ENCODE data around the gene AAGAB. TPM values are rescaled to one million over a fixed set of nuclear protein-coding genes. Genes with fewer than 3 reads are reported as not detected.

AAGAB gene
- total RNA-seq, 1 donor from 2014 or later, result 12.4 TPM

GRCh38 chr15:67212684-67213367, 41.6 kb downstream of the AAGAB start:
- DNase-seq (ENCODE audit: low spot score) (no peak), ATAC-seq (no peak)

GRCh38 chr15:67210555-67211168, 43.8 kb downstream of the AAGAB start:
- DNase-seq (ENCODE audit: low spot score), result no peak
- ATAC-seq, result no peak

DNA sequence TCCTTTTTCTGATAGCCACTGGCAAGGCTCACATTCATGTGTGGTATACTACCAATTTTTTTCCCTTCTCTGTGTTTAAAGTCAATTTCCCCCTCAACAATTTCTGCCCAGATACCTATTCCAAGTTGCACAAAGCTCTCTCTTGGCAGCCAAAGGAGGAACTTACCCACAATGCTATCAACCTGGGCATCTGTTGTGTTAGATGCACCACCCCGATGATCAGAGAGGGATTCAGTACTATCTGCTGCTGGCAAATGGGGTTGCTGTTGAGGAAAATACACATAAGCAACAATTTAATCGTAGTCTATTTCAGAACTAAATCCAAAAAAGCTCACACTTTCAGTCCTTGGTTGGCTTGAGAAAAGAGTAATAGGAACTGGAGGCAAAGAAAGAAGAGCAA, 46.1 kb downstream of the AAGAB start:
- ATAC-seq (no peak), DNase-seq (ENCODE audit: low spot score) (no peak)

- ATAC-seq, result no peak
- DNase-seq (ENCODE audit: low spot score), result no peak
Observed at GRCh38 chr15:67207555-67208207, 46.8 kb downstream of the AAGAB start.

DNA sequence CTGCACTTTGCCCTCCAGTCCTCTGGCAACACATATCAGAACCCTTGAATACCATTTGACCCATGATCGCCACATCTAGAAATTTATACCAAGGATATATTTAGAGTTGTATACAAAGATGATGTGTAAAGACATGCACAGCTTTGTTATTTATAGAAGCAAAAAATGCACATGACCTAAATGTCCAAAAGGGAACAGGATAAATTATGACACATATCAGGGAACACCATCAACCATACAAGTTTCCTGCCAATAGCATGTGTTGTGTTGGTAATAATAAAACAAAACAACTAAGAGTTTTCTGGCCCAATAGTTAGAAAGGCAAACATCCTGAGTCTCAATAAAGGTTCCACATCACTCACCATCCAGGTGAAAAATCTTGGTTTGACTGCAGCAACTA, 51.5 kb downstream of the AAGAB start:
- ATAC-seq, result no peak
- no peak for DNase-seq (ENCODE audit: low spot score)

DNA sequence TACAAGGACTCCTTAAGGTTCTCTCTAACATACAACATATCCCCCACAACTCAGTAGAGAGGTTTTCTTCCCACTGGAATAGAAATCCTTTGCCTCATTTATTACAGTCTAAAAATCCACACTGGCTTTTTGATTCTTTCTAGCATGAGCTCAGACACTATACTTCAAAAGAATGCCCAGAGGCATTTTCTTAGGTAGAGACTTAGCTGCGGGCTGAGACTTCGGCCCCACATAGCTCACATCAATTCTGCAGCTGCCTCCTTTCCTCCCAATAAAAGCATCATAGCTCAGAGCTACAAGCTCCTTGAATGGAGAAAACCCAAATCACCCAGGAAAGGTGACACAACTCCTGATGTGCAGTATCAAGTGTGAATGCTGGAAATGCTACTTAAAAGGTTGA, 52.4 kb downstream of the AAGAB start:
- ATAC-seq, result no peak
- DNase-seq (ENCODE audit: low spot score), result no peak

GRCh38 chr15:67201136-67201535, 53.3 kb downstream of the AAGAB start:
- no peak for ATAC-seq
- no peak for DNase-seq (ENCODE audit: low spot score)

DNA sequence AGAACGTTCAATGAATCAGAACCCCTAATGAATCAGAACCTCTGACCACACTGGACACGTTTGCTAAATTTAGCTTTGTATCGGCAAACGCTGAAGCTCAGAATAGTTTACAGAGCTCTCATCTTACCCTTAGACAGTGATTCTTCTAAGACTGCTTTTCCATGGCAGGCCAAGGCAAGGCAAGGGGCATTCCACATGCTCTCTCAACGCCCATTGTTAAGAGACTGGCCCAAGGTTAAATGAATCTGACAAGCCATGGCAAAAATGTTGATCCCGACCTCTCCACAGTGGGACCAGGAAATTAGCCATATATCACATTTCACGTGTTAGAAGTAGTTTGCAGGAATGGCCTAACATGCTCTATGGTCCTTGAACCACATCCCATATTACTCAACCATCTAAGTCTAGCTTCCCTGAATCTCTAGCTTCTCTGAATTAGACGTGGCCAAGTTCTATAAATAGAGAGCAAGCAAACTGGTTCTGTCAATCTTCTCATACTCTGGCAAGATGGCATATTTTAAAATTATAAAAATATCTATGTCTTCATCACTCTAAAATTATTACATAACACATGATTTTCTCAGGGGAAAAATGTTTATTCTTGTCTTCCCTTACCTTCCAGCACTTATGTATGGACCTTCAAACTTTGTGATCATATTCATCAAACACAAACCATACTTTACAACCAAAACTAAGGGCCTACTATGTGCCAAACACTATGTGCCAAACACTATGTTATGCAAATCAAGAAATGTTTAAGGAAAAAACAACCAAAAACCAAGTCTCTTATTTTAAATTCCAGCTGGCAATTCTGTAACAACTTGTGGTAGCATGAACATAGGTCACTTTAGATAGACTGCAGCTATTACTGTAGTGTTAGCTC, 54.3 kb downstream of the AAGAB start:
- ATAC-seq, result no peak

GRCh38 chr15:67199391-67199790, 55.1 kb downstream of the AAGAB start:
- ATAC-seq, result no peak
- no peak for DNase-seq (ENCODE audit: low spot score)

More for the DNA sequence above, 54.3 kb downstream of the AAGAB start:
- no peak for DNase-seq (ENCODE audit: low spot score)

GRCh38 chr15:67198157-67198754, 56.2 kb downstream of the AAGAB start:
- no peak for DNase-seq (ENCODE audit: low spot score)
- ATAC-seq, result no peak

DNA sequence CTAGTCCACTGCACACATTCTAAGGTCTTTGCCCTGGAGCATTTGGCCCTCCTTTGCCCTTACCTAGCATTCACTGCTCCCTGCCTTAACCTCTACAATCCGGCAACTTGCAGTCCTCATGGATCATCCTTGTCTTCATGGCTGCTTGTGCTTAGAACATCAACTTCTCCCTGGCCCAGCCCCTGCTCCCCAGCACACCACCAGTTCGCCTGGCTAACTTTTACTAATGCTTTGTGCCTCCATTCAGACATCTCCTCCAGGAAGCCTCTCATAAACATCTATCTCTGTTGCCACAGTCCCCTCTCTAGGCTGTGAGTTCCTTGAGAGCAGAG, 57.1 kb downstream of the AAGAB start:
- no peak for ATAC-seq
- no peak for DNase-seq (ENCODE audit: low spot score)

DNA sequence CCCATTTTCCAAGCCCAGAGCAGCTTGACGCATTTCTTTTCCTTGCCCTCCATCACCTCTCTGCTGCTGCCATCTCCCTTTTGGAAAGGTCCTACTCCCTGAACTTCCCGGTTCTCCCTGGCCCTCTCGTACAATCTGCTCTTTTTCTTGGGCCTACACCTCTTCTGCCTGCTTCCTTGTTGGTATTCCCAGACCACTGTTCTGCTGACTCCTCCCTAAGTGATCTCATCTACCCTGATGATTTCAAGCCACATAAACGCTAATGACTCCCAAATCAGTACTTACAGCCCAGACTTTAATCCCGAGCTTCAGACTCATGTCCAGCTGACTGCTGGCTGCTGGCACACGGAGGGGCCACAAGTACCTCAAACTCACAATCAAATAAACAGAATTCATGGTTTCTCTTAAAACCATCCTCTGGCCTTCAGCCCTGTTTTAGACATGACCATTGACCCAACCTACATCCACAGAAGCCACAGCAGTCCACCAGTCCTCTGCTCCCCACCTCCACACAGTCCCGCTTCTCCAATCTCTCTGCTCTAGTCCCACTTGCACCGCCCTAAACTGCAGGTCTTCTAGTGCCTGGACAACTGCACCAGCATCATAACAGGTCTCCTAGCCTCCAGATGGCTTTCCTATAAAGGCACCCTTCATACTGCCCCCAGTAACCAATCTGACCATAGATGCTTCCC, 57.6 kb downstream of the AAGAB start:
- DNase-seq (ENCODE audit: low spot score) (no peak), ATAC-seq (peak; percentile 17)

GRCh38 chr15:67196222-67196621, 58.2 kb downstream of the AAGAB start:
- ATAC-seq (no peak), DNase-seq (ENCODE audit: low spot score) (no peak)

- DNase-seq (ENCODE audit: low spot score), result no peak
- no peak for ATAC-seq
Observed at GRCh38 chr15:67195305-67195704, 59.2 kb downstream of the AAGAB start.

- DNase-seq (ENCODE audit: low spot score), result no peak
- no peak for ATAC-seq
Observed at GRCh38 chr15:67194171-67195114, 60.0 kb downstream of the AAGAB start.

DNA sequence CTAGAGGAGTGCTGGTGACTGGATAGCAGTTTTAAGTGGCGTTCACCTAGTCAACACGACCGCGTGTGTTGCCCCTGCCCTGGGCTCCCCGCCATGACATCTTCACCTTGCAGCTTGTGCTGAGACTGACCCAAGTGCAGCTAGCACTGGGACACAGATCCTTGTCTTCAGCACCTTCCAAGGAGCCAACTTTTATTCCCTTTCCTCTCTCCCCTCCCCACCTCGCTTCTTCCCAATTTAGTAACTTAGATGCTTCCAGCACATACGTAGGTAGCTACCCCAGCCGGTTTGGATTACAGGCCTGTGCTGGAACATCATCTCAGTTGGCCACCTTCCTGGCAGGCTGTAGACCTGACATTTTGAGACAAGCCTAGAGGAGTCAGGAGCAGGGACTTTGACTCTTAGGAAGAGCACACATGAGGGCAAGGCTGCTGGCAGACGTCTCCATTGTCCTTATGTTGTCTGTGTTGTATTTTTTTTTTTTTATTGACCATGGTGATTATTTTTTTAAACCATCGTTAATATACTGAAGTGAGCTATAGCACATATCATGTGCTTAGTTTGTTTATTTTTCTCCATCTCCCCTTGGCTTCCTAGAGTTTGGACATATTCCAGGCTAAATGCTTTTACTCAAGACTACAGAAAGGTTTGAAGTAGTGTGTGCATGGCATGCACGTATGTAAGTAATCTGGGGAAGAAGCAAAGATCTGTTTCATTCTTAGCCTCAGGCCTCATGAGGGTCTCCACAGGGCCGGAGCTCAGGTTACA, 61.1 kb downstream of the AAGAB start:
- DNase-seq (ENCODE audit: low spot score), result no peak
- no peak for ATAC-seq

- DNase-seq (ENCODE audit: low spot score) (no peak), ATAC-seq (no peak)
Observed at GRCh38 chr15:67192185-67192820, 62.2 kb downstream of the AAGAB start.

GRCh38 chr15:67190813-67191212, 63.6 kb downstream of the AAGAB start:
- DNase-seq (ENCODE audit: low spot score) (no peak), ATAC-seq (no peak)
